ENCODE data around the gene TMEM132C. TPM values are rescaled to one million over a fixed set of nuclear protein-coding genes. Genes with fewer than 3 reads are reported as not detected.

The TMEM132C gene
- total RNA-seq, 2 donors from 2014 or later = 0.46 to 5.3 TPM

- Histone ChIP-seq H3K27ac (no peak overlapping the region), H3K36me3 (no peaks in the 10 kb centered on the region), H3K4me3 (no peak overlapping the region), H3K27me3 (replicated peaks; ENCODE audit: insufficient read depth) (no peaks in the 10 kb centered on the region), H3K9me3 (no peaks in the 10 kb centered on the region), H3K4me1 (replicated peaks) (no peaks in the 10 kb centered on the region)
- WGBS = 11% methylated on average over 1 of the region's 1 CpG
- DNase-seq (ENCODE audit: low spot score) = no peak
- TF ChIP-seq, protein P1, sequence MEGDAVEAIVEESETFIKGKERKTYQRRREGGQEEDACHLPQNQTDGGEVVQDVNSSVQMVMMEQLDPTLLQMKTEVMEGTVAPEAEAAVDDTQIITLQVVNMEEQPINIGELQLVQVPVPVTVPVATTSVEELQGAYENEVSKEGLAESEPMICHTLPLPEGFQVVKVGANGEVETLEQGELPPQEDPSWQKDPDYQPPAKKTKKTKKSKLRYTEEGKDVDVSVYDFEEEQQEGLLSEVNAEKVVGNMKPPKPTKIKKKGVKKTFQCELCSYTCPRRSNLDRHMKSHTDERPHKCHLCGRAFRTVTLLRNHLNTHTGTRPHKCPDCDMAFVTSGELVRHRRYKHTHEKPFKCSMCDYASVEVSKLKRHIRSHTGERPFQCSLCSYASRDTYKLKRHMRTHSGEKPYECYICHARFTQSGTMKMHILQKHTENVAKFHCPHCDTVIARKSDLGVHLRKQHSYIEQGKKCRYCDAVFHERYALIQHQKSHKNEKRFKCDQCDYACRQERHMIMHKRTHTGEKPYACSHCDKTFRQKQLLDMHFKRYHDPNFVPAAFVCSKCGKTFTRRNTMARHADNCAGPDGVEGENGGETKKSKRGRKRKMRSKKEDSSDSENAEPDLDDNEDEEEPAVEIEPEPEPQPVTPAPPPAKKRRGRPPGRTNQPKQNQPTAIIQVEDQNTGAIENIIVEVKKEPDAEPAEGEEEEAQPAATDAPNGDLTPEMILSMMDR (IDR thresholded peaks at IDR 0.05) = no peak
- TF ChIP-seq POLR2AphosphoS5 (IDR thresholded peaks at IDR 0.05) = peak; percentile 32
- intact Hi-C loops (cut with DNase I) = loop anchor here (10.0 kb wide), 1 partner anchor 145 kb away; no protein-coding TSS in a partner anchor
Measured at GRCh38 chr12:128649902-128650301, 382.9 kb downstream of the TMEM132C start.

DNA sequence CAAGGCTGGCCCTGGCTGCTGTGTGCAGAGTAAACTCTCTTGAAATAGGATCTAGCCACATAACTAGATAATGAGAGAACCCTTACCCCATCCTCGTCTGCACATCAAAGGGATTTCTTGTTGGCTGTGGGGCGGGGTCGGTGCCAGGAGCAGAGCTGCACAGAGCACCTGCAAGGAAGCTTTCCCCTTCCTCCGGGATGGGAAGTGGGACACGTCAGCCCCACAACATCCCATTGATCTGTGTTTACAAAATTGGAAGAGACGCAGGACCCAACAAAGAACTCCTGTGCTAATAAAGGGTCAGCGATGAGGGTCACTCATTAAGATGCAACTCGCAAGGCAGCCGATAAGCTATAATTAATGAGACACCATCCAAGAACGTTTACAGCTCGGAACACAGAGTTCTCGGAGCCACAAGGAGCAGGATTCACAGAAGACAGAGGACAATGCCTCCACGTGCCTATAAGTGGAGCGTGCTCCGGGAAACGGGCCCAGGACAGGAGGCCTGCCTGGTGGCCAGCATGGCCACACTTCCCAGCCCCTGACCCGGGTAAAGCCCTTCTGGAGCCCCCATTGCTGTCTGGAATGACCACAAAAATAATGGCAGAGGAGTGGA is 385.3 kb downstream of the TMEM132C start:
- Histone ChIP-seq H3K36me3 (no peaks in the 10 kb centered on the region), H3K4me1 (replicated peaks) (no peaks in the 10 kb centered on the region), H3K27ac (no peak overlapping the region), H3K27me3 (replicated peaks; ENCODE audit: insufficient read depth) (no peaks in the 10 kb centered on the region), H3K4me3 (no peak overlapping the region), H3K9me3 (no peaks in the 10 kb centered on the region)
- WGBS = 48% methylated on average over 17 of the region's 17 CpGs
- intact Hi-C loops (cut with DNase I) = no loop called here
- DNase-seq (ENCODE audit: low spot score) = no peak
- TF ChIP-seq POLR2AphosphoS5 (IDR thresholded peaks at IDR 0.05) (peak; percentile 22), POLR2A (IDR thresholded peaks at IDR 0.05) (no peak)

- no peaks in the 10 kb centered on the region for H3K36me3 ChIP-seq
- no peaks in the 10 kb centered on the region for H3K27me3 ChIP-seq (replicated peaks; ENCODE audit: insufficient read depth)
- DNase-seq (ENCODE audit: low spot score) = no peak
- 59% methylated on average over 8 of the region's 8 CpGs for WGBS
- no peaks in the 10 kb centered on the region for H3K9me3 ChIP-seq
- TF ChIP-seq POLR2A (IDR thresholded peaks at IDR 0.05) = no peak
- TF ChIP-seq, protein P1 (IDR thresholded peaks at IDR 0.05) = no peak
- TF ChIP-seq POLR2AphosphoS5 (IDR thresholded peaks at IDR 0.05) = no peak
- H3K27ac ChIP-seq = no peak overlapping the region
- intact Hi-C loops (cut with DNase I) = no loop called here
- H3K4me1 ChIP-seq (replicated peaks) = no peaks in the 10 kb centered on the region
- H3K4me3 ChIP-seq = no peak overlapping the region
Measured at GRCh38 chr12:128654468-128654867, 387.5 kb downstream of the TMEM132C start.

- intact Hi-C loops (cut with DNase I) = no loop called here
- 84% methylated on average over 3 of the region's 3 CpGs for WGBS
- H3K36me3 ChIP-seq = no peaks in the 10 kb centered on the region
- H3K27me3 ChIP-seq (replicated peaks; ENCODE audit: insufficient read depth) = no peaks in the 10 kb centered on the region
- H3K27ac ChIP-seq = no peak overlapping the region
- no peaks in the 10 kb centered on the region for H3K9me3 ChIP-seq
- TF ChIP-seq POLR2AphosphoS5 (IDR thresholded peaks at IDR 0.05) (no peak), POLR2A (IDR thresholded peaks at IDR 0.05) (no peak)
- TF ChIP-seq, protein P1 (IDR thresholded peaks at IDR 0.05) = no peak
- H3K4me1 ChIP-seq (replicated peaks) = no peaks in the 10 kb centered on the region
- no peak for DNase-seq (ENCODE audit: low spot score)
- no peak overlapping the region for H3K4me3 ChIP-seq
Measured at GRCh38 chr12:128657378-128657777, 390.4 kb downstream of the TMEM132C start.

- no peak for DNase-seq (ENCODE audit: low spot score)
- intact Hi-C loops (cut with DNase I) = no loop called here
- WGBS = 64% methylated on average over 7 of the region's 7 CpGs
- H3K9me3 ChIP-seq = no peaks in the 10 kb centered on the region
- TF ChIP-seq POLR2AphosphoS5 (IDR thresholded peaks at IDR 0.05) (no peak), POLR2A (IDR thresholded peaks at IDR 0.05) (no peak)
- TF ChIP-seq, protein P1 (IDR thresholded peaks at IDR 0.05) = no peak
- H3K27ac ChIP-seq = no peak overlapping the region
- H3K4me3 ChIP-seq = no peak overlapping the region
- H3K4me1 ChIP-seq (replicated peaks) = no peaks in the 10 kb centered on the region
- H3K27me3 ChIP-seq (replicated peaks; ENCODE audit: insufficient read depth) = no peaks in the 10 kb centered on the region
- no peaks in the 10 kb centered on the region for H3K36me3 ChIP-seq
Measured at GRCh38 chr12:128660532-128661225, 393.7 kb downstream of the TMEM132C start.
